Stimulated activated CD4-positive, alpha-beta T cell treated with anti-CD3 and anti-CD28 coated beads, Interleukin-4, amount 100 ng/mL, for 1 hour (primary cell): ENCODE measurements around the gene SYNDIG1.

Experiments used
- DNase-seq: peaks from one replicate; pipeline ENCODE4 v3.0.0-alpha.2; 2020

The SYNDIG1 gene

GRCh38 chr20:24473435-24474223 lies 4.2 kb downstream of the SYNDIG1 start:
- no peak for DNase-seq

GRCh38 chr20:24477831-24478547 lies 8.6 kb downstream of the SYNDIG1 start:
- DNase-seq: no peak

DNA sequence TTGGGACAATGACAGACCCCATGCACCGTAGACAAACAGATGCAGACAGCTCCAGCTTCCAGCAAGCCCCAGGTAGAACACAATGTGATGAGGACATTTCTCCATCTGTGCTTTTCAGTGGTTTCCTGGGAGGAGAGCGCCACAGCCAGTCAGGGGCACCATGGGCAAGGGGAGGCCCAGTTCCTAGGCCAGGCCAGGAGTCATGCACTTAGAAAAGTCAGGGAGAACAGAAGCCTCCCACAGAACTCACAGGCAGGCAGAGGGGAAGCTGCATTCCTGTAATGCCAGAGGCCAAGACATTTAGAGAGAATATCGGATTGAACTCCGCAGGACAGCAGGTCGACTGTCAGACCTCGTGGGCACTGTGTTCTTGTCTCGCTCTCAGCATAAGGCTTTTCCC lies 9.2 kb downstream of the SYNDIG1 start:
- DNase-seq: no peak

- DNase-seq: no peak
Measured at GRCh38 chr20:24479106-24479505, 9.7 kb downstream of the SYNDIG1 start.

DNA sequence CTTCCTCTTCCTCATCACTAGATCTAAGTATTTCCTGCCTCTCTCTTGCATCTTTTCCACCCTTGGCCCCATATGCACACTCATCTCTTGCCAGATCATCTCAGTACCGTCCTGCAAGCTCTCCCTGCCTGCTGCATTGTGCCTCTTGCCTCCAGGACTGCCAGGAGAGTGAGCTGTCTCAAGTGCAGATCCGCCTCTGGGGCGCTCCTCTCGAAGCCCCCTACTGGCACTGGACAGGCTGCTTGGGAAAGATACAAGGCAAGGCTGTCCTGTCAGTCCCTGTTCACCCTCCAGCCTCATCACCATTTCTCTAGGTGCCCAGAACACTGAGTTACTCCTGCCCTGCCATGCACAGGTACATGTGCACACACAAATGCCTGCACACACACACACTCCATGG lies 10.2 kb downstream of the SYNDIG1 start:
- DNase-seq: no peak

DNA sequence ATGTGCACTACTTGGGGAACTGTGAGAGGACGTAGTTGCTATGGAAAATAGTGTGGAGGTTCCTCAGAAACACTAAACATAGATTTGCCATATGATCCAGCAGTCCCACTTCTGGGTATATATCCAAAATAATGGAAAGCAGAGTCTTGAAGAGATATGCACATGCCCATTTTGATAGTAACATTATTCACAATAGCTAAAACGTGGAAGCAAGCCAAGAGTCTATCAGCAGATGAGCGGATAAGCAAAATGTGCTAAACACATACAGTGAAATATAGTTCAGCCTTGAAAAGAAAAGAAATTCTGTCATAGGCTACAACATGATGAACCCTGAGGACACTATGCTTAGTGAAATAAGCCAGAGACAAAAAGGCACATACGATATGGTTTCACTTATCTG lies 11.1 kb downstream of the SYNDIG1 start:
- no peak for DNase-seq

DNA sequence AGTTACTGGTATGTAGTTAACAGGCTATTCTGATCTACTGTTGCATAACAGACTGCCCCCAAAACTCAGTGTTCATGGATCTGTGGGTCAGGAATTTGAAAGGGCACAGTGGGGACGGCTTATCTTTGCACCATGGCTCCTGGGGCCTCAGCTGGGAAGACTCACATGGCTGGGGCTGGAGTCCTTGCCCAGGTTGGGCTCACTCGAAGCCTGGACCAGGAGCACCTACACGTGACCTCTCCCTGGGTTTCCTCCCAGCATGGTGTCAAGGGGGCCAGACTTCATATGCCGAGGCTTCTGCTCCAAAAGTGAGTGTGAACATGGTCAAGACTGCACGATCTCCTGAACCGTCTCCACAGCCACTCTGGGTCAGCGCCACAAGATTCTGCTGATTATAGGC lies 11.7 kb downstream of the SYNDIG1 start:
- DNase-seq: no peak

- no peak for DNase-seq
Measured at GRCh38 chr20:24483435-24484080, 14.1 kb downstream of the SYNDIG1 start.

GRCh38 chr20:24484081-24484450 lies 14.6 kb downstream of the SYNDIG1 start:
- no peak for DNase-seq

GRCh38 chr20:24485981-24486380 lies 16.6 kb downstream of the SYNDIG1 start:
- DNase-seq: no peak

DNA sequence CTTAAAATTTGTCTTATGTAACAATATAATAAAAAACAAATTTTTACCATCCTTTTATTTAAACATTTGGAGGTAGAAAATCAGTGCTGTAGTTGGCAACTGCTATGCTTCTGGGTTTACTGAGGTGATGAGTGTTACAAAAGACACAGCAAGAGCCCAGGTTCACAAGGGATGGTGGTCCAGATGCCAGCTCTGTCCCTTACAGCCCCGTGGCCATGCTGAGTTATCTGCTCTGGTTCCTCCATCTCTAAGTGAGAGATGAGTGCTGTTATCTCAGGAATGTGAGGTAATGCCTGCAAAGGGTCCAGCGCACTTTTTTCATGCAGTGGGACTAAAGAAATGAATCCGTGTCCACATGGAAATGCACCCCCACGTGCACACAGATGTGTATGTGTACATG lies 17.8 kb downstream of the SYNDIG1 start:
- DNase-seq: no peak

DNA sequence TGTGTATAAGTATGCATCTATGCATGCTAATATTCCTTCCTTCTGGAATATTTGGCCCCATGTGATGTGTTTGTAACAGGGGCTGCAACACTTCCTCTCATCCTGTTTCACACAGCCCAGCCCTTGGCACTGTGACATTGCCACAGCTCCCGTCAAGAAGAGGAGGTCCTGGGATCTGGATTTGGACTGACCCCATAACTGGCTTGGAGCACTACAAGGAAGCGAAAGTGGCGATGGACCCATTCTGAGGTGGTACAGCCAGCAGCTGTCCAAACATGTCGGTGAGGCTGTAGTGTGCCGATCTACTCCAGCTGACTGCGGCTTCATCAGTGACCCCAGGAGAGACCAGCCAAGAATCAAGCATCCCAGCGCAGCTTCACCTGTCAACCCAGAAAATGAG lies 18.2 kb downstream of the SYNDIG1 start:
- DNase-seq: no peak

DNA sequence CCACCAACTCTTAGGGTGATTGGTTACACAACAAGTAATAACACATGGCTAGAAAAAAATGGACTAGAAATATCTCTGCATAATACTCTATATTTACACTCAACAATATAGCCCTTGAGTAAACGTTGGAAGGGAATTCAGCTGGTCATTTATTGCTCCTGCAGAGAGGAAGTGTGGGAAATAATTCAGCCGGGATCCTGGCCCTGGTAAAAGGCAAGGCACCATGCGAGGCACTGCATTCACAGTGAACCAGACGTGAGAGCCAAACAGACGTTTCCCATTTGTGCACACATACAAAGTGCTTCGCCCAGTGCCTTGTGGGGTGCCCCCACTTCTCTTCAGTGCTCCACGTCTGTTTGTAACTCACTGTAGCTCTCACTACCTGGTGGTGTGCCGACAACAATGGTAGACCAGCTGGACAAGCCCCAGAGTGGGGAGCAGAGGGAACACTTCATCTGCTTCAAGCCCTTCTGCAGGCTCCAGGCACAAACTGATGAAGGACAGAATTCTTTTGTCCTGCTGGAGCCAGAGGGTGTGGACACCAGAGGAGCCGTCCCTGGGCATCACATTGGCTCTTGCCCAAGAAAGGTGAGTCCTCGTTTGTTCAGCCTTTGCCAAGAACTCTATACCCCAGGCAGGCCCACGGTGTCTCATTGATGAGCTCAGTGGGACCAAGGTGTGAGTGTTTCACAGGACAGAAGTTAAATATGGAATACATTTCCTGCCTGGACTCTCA lies 18.8 kb downstream of the SYNDIG1 start:
- no peak for DNase-seq

GRCh38 chr20:24488800-24489175 lies 19.4 kb downstream of the SYNDIG1 start:
- DNase-seq: no peak

DNA sequence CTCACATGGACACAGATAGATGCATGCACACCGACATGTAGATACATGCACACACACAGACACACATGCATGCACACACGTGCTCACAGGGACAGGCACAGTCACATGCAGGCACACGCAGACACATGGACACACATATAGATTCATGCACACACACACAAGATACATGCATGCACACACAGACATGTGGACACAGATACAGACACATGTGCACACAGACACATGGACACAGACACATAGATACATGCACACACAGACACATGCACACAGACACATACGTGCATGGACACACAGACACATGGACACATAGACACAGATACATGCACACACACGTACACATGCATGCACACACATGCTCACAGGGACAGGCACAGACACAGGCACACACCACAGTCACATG lies 19.8 kb downstream of the SYNDIG1 start:
- no peak for DNase-seq

- no peak for DNase-seq
Measured at GRCh38 chr20:24489631-24490260, 20.3 kb downstream of the SYNDIG1 start.

- no peak for DNase-seq
Measured at GRCh38 chr20:24490598-24490997, 21.2 kb downstream of the SYNDIG1 start.

- no peak for DNase-seq
Measured at GRCh38 chr20:24491041-24491756, 21.8 kb downstream of the SYNDIG1 start.

DNA sequence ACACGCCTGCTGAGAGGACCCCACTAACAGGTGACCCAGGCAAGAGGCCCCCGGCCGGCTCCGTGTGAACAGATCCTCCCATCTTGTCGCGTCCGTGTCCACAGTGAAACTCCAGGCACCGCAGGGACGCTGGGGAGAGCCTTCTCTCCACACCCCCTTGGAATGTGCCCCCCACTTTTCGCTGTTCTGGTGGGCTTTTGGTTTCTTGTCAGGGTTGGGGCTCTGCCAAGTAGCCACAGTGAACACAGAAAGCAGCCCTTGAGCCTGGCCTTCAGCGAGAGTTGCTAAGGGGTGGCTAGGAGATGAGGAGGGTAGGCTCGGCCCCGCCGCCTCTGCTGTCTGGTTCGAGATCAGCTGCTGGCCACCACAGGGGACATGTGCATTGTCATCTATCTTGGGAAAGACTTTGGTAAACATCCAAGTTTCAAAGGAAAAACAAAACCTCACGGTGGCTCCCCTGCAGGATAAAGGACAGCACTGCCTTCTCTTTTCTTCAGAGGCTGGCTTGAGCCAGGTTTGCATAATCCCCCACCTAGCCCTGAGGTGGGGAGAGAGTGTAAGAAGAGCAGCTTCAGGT lies 22.7 kb downstream of the SYNDIG1 start:
- DNase-seq: no peak

DNA sequence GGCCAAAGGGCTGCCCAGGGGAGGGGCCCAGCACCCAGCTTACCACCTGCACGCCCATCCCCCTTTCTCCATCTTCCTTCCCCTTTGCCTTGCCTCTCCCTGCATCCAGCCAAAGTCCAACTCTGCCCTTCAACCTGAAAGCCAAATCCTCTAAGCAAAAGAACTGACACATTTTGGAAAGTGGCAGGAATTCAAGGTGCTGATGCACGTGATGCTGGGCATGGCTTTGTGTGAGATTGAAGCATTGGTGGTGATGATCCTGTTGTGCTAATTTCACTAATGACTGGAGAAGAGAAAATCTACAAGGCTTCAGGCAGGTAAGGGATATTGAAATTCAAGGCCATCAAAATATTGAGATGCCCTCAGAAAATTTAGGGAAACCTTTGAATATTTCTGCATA lies 23.3 kb downstream of the SYNDIG1 start:
- no peak for DNase-seq

DNA sequence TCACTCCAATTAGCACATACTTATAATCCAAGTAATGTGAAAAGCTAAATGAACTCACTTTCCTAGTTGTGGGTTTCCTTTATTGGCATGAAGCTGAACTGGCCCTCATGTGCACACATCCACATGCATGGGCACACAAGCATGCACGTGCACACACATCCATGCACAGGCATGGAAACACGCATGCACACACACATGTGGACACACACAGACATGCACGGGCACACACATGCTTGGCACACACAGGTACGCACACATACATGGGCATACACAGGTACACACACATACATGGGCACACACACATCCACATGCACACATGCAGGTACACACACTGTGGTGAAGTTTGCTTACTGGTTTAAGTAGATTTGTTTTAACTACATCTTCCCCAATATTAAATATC lies 23.8 kb downstream of the SYNDIG1 start:
- no peak for DNase-seq
